ENCODE data around the gene RPLP2.

RPLP2 gene

GRCh38 chr11:773425-773824 lies 36.3 kb upstream of the RPLP2 start:
- DNase-seq = no peak

GRCh38 chr11:773830-774229 lies 35.9 kb upstream of the RPLP2 start:
- DNase-seq = no peak

GRCh38 chr11:774873-775592 lies 34.7 kb upstream of the RPLP2 start:
- DNase-seq = peak in 3 of 51 donors; percentile 20 to 30 (median 25)

- DNase-seq = no peak
Measured at GRCh38 chr11:776263-776560, 33.6 kb upstream of the RPLP2 start.

GRCh38 chr11:776561-777287 lies 33.0 kb upstream of the RPLP2 start:
- DNase-seq = peak in 3 of 51 donors; percentile 43 to 65 (median 44)

GRCh38 chr11:777288-778255 lies 32.2 kb upstream of the RPLP2 start, which contains the start of gene GATD1:
Gene GATD1, minus strand, starts transcription at chr11:777487. Its CDS starts 25 bp downstream, at chr11:777462.
- peak in 50 of 51 donors; percentile 40 to 95 (median 82) for DNase-seq

GRCh38 chr11:778976-779954 lies 30.5 kb upstream of the RPLP2 start:
- no peak for DNase-seq

GRCh38 chr11:779955-780532 lies 29.7 kb upstream of the RPLP2 start:
- no peak for DNase-seq

- no peak for DNase-seq
Measured at GRCh38 chr11:782264-783174, 27.2 kb upstream of the RPLP2 start.

GRCh38 chr11:783581-784015 lies 26.2 kb upstream of the RPLP2 start:
- peak in 41 of 51 donors; percentile 23 to 86 (median 67) for DNase-seq

- no peak for DNase-seq
Measured at GRCh38 chr11:786235-787083, 23.3 kb upstream of the RPLP2 start.

GRCh38 chr11:787084-787675 lies 22.6 kb upstream of the RPLP2 start:
- DNase-seq = no peak

GRCh38 chr11:788009-788640 lies 21.6 kb upstream of the RPLP2 start:
- DNase-seq = no peak

GRCh38 chr11:788953-789940 lies 20.5 kb upstream of the RPLP2 start:
- DNase-seq = no peak

GRCh38 chr11:789943-790342 lies 19.8 kb upstream of the RPLP2 start, which contains the start of gene CEND1:
Gene CEND1, minus strand, starts transcription at chr11:790090. Its CDS starts 1,514 bp downstream, at chr11:788576.
- DNase-seq = peak in 41 of 51 donors; percentile 25 to 82 (median 54)
